Lung (tissue), 12 donors: ENCODE measurements around the gene TSC22D1. TPM values are rescaled to one million over a fixed set of nuclear protein-coding genes. Genes with fewer than 3 reads are reported as not detected.

Experiments used
- ATAC-seq: fragments of 200-7000 bp; cut with Tn5 transposase; one replicate; pipeline ENCODE4 v1.9.1; 2020; ENCODE audit warnings: moderate number of reproducible peaks; ENCODE audit not compliant: insufficient read depth, low FRiP score
- DNase-seq, 3 donors: peaks; one replicate each; pipeline ENCODE4 v3.0.0-alpha.2; 2013 to 2017
- H3K27ac ChIP-seq, 2 donors: one replicate each; pipeline ENCODE4 v1.5.1; 2013; ENCODE audit warnings: mild to moderate bottlenecking in 2 of 2, moderate library complexity in 2 of 2, control low read depth in 1 of 2, inconsistent platforms in 1 of 2, low read depth in 1 of 2, low read length in 1 of 2
- H3K27me3 ChIP-seq, 3 donors: one replicate each; pipeline ENCODE4 v1.5.1; 2013; ENCODE audit warnings: low read length in 2 of 3; ENCODE audit not compliant: control insufficient read depth in 3 of 3, insufficient read depth in 3 of 3
- H3K36me3 ChIP-seq, 4 donors: one replicate each; pipeline ENCODE4 v1.5.1; 2013; ENCODE audit warnings: low read length in 4 of 4, mild to moderate bottlenecking in 1 of 4, moderate library complexity in 1 of 4; ENCODE audit not compliant: control insufficient read depth in 4 of 4, insufficient read depth in 4 of 4
- H3K4me1 ChIP-seq, 5 donors: one replicate each; pipeline ENCODE4 v1.5.1; 2013; ENCODE audit warnings: low read length in 5 of 5, mild to moderate bottlenecking in 2 of 5, moderate library complexity in 1 of 5; ENCODE audit not compliant: control insufficient read depth in 5 of 5, insufficient read depth in 5 of 5
- H3K4me3 ChIP-seq: one replicate; pipeline ENCODE4 v1.5.1; 2013; ENCODE audit warnings: mild to moderate bottlenecking, control low read depth, moderate library complexity
- H3K9ac ChIP-seq, 2 donors: one replicate each; pipeline ENCODE4 v1.5.1; 2013; ENCODE audit warnings: low read length in 2 of 2, control low read depth in 1 of 2; ENCODE audit not compliant: insufficient read depth in 1 of 2
- H3K9me3 ChIP-seq, 4 donors: one replicate each; pipeline ENCODE4 v1.5.1; 2013; ENCODE audit warnings: low read length in 3 of 4, mild to moderate bottlenecking in 1 of 4, moderate library complexity in 1 of 4; ENCODE audit not compliant: control insufficient read depth in 4 of 4, insufficient read depth in 3 of 4
- CTCF ChIP-seq: IDR thresholded peaks from 2 replicates; pipeline ENCODE4 v1.5.1; 2012; ENCODE audit warnings: mild to moderate bottlenecking; ENCODE audit errors: control extremely low read depth, extremely low read depth
- WGBS, 2 donors: extraction: QIAGEN DNeasy Blood & Tissue Kit; methylation state at CpG; one replicate each; pipeline ENCODE4 v1.1.7; 2013; 5-methylcytosine and 5-hydroxymethylcytosine counted together
- polyA plus RNA-seq, 2 donors: library from polyadenylated mRNA; stranded (reverse); fragments of 200-250 nt; gene quantifications; one replicate each; pipeline ENCODE4 v1.2.1, GENCODE V29; 2013
- total RNA-seq, 2 donors: library from RNA; depleted of rRNA in 1 of 2; stranded (reverse); fragments of >200 nt in 1 of 2; gene quantifications; one replicate each; pipeline ENCODE4 v1.2.1, GENCODE V29; 2014 to 2021
- donor health status: control.
- donor health status: control.
- donor health status: Bipolar disorder and iron deficiency.
- donor health status: healthy.
- donor health status: DM: yes; HTN: yes; CAD: no.

Gene TSC22D1
- total and polyA plus RNA-seq, 4 donors = 77.0 to 179 (median 123) TPM

- Histone ChIP-seq H3K27me3 (no peaks in the 10 kb centered on the region), H3K4me3 (no peak overlapping the region), H3K4me1 (peaks cover 0 to 5% (median 0%) of the 10 kb centered on the region in 5 donors), H3K36me3 (no peaks in the 10 kb centered on the region), H3K9ac (no peak overlapping the region), H3K9me3 (peaks cover 0 to 2% (median 0%) of the 10 kb centered on the region in 4 donors), H3K27ac (no peak overlapping the region)
- DNase-seq = no peak
- TF ChIP-seq CTCF = no peak
- 58 to 67% methylated on average over 9 of the region's 9 CpGs for WGBS, 2 donors
- no peak for ATAC-seq
Measured at GRCh38 chr13:44425041-44425814, 150.9 kb downstream of the TSC22D1 start.

- no peak for ATAC-seq
- no peak overlapping the region for H3K4me3 ChIP-seq
- no peak for TF ChIP-seq CTCF
- no peaks in the 10 kb centered on the region for H3K27me3 ChIP-seq
- no peaks in the 10 kb centered on the region for H3K36me3 ChIP-seq
- no peak for DNase-seq
- peaks cover 0 to 2% (median 0%) of the 10 kb centered on the region in 4 donors for H3K9me3 ChIP-seq
- H3K4me1 ChIP-seq = peaks cover 0 to 5% (median 0%) of the 10 kb centered on the region in 5 donors
- H3K9ac ChIP-seq = no peak overlapping the region
- 93 to 96% methylated on average over 5 of the region's 5 CpGs for whole genome bisulfite sequencing, 2 donors
- H3K27ac ChIP-seq = no peak overlapping the region
Measured at GRCh38 chr13:44423824-44424223, 152.3 kb downstream of the TSC22D1 start.

GRCh38 chr13:44422755-44423643 lies 153.1 kb downstream of the TSC22D1 start:
- no peak for ATAC-seq
- Histone ChIP-seq H3K4me3 (no peak overlapping the region), H3K27ac (no peak overlapping the region), H3K4me1 (peaks cover 0 to 5% (median 0%) of the 10 kb centered on the region in 5 donors), H3K9me3 (peaks cover 0 to 2% (median 0%) of the 10 kb centered on the region in 4 donors), H3K36me3 (no peaks in the 10 kb centered on the region), H3K27me3 (no peaks in the 10 kb centered on the region), H3K9ac (no peak overlapping the region)
- no peak for TF ChIP-seq CTCF
- WGBS, 2 donors = 68 to 70% methylated on average over 15 of the region's 15 CpGs
- peak in 1 of 3 donors; percentile 15 for DNase-seq
